Tibial nerve (tissue), 4 donors: ENCODE results near the gene CYP1A1. TPM values are rescaled to one million over a fixed set of nuclear protein-coding genes. Genes with fewer than 3 reads are reported as not detected.
A peak's percentile ranks its signal among the peaks of the same experiment; 100 is the strongest.

Experiments used
- DNase-seq, 2 donors: peaks; one replicate each; pipeline ENCODE4 v3.0.0-alpha.2; 2019; ENCODE audit warnings: low spot score in 2 of 2
- H3K27ac ChIP-seq, 4 donors: fragments of 200-600 bp; sonication (generic) in 3 of 4; one replicate each; pipeline ENCODE4 v1.5.1; 2017 to 2019; ENCODE audit warnings: mild to moderate bottlenecking in 1 of 4
- H3K27me3 ChIP-seq, 2 donors: fragments of 200-600 bp; sonication (generic) in 1 of 2; one replicate each; pipeline versions ENCODE4 v1.5.1 to v1.6.0; 2017 to 2019
- H3K36me3 ChIP-seq, 3 donors: fragments of 200-600 bp; sonication (generic); one replicate each; pipeline ENCODE4 v1.5.1; 2018 to 2019
- H3K4me1 ChIP-seq, 4 donors: fragments of 200-600 bp; sonication (generic) in 3 of 4; one replicate each; pipeline ENCODE4 v1.5.1; 2017 to 2019
- H3K4me3 ChIP-seq, 4 donors: fragments of 200-600 bp; sonication (generic) in 3 of 4; one replicate each; pipeline ENCODE4 v1.5.1; 2017 to 2019; ENCODE audit warnings: mild to moderate bottlenecking in 1 of 4, moderate library complexity in 1 of 4
- H3K9me3 ChIP-seq, 4 donors: fragments of 200-600 bp; sonication (generic) in 3 of 4; one replicate each; pipeline ENCODE4 v1.5.1; 2017 to 2019
- CTCF ChIP-seq, 5 experiments: fragments of 200-600 bp in 3 of 5; fragments of 450-650 bp in 2 of 5; sonication (generic) in 3 of 5; IDR thresholded peaks; one replicate each; pipeline ENCODE4 v1.5.1; 2016 to 2019; ENCODE audit warnings: antibody characterized with exemption in 5 of 5, mild to moderate bottlenecking in 3 of 5, moderate library complexity in 2 of 5
- EP300 ChIP-seq, 2 donors: sonication (generic); formaldehyde crosslinking; IDR thresholded peaks; one replicate each; pipeline ENCODE4 v1.6.1; 2017; ENCODE audit warnings: antibody characterized with exemption in 2 of 2, mild to moderate bottlenecking in 1 of 2
- POLR2A ChIP-seq, 2 donors: fragments of 450-650 bp; IDR thresholded peaks; one replicate each; pipeline ENCODE4 v1.6.1; 2017; ENCODE audit warnings: antibody characterized with exemption in 2 of 2, mild to moderate bottlenecking in 2 of 2, moderate library complexity in 2 of 2
- WGBS, 2 donors: methylation state at CpG; one replicate each; pipeline ENCODE4 v1.1.5; 2018; 5-methylcytosine and 5-hydroxymethylcytosine counted together
- total RNA-seq, 4 donors: library from RNA; depleted of rRNA; stranded (reverse); fragments of >200 nt; gene quantifications; one replicate each; pipeline ENCODE4 v1.1.0, GENCODE V29; 2016

CYP1A1 gene
- total RNA-seq, 4 donors from 2014 or later, result 0.44 to 5.1 (median 2.9) TPM

- Histone ChIP-seq H3K27ac (no peak overlapping the region), H3K27me3 (peaks cover 0 to 7% of the 10 kb centered on the region in 2 donors), H3K4me1 (peaks cover 0 to 32% (median 16%) of the 10 kb centered on the region in 4 donors), H3K9me3 (no peaks in the 10 kb centered on the region), H3K36me3 (no peaks in the 10 kb centered on the region), H3K4me3 (no peak overlapping the region)
- TF ChIP-seq CTCF (IDR thresholded peaks at IDR 0.05) (no peak), EP300 (IDR thresholded peaks at IDR 0.05) (no peak), POLR2A (IDR thresholded peaks at IDR 0.05) (no peak)
- DNase-seq, result no peak
- WGBS, 2 donors, result 60 to 67% methylated on average over 7 of the region's 7 CpGs
These were observed 44.2 kb upstream of the CYP1A1 start for GRCh38 chr15:74769463-74770025.

DNA sequence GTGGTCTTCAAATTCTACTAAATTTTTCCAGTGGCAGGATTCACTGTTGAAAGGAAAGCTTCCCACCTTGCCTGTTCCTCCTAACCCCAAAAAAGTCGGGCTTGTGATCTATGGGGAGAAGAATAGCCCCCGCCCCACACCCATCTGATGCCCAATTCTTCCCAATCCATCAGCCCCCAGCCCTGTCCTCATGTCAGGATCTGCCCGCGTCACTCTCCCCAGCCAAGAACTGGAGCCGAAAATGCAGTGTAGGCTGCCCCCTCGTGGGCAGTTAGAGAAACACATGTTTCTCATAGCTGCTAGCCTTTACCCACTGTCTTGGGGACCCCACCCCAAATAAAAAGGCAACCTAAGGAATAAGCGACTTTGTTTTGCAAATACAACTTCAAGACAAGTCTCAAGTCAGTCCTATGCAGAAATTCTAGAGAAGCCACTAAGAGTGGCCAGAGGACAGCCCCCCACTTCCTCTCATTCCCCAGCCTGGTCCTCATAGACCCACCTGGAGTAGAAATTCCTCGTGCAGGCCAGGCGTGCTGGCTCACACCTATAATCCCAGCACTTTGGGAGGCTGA is 43.5 kb upstream of the CYP1A1 start:
- Histone ChIP-seq H3K27me3 (peaks cover 0 to 7% of the 10 kb centered on the region in 2 donors), H3K36me3 (no peaks in the 10 kb centered on the region), H3K4me1 (peaks cover 0 to 27% (median 10%) of the 10 kb centered on the region in 4 donors), H3K27ac (no peak overlapping the region), H3K4me3 (peak overlapping the region in 1 of 4 donors; percentile 19), H3K9me3 (no peaks in the 10 kb centered on the region)
- 2 to 4% methylated on average over 9 of the region's 9 CpGs for WGBS, 2 donors
- DNase-seq, result peak; percentile 37 to 53
- TF ChIP-seq CTCF (IDR thresholded peaks at IDR 0.05) (peak; percentile 73 to 91 (median 83)), POLR2A (IDR thresholded peaks at IDR 0.05) (no peak), EP300 (IDR thresholded peaks at IDR 0.05) (no peak)

- no peaks in the 10 kb centered on the region for H3K36me3 ChIP-seq
- peak overlapping the region in 1 of 4 donors; percentile 19 for H3K4me3 ChIP-seq
- 29 to 30% methylated on average over 15 of the region's 15 CpGs for WGBS, 2 donors
- TF ChIP-seq POLR2A (IDR thresholded peaks at IDR 0.05) (no peak), CTCF (IDR thresholded peaks at IDR 0.05) (no peak), EP300 (IDR thresholded peaks at IDR 0.05) (no peak)
- no peaks in the 10 kb centered on the region for H3K9me3 ChIP-seq
- H3K27ac ChIP-seq, result no peak overlapping the region
- peaks cover 0 to 23% (median 7%) of the 10 kb centered on the region in 4 donors for H3K4me1 ChIP-seq
- no peak for DNase-seq
- H3K27me3 ChIP-seq, result peaks cover 0 to 7% of the 10 kb centered on the region in 2 donors
These were observed 42.9 kb upstream of the CYP1A1 start for GRCh38 chr15:74768099-74768770.

DNA sequence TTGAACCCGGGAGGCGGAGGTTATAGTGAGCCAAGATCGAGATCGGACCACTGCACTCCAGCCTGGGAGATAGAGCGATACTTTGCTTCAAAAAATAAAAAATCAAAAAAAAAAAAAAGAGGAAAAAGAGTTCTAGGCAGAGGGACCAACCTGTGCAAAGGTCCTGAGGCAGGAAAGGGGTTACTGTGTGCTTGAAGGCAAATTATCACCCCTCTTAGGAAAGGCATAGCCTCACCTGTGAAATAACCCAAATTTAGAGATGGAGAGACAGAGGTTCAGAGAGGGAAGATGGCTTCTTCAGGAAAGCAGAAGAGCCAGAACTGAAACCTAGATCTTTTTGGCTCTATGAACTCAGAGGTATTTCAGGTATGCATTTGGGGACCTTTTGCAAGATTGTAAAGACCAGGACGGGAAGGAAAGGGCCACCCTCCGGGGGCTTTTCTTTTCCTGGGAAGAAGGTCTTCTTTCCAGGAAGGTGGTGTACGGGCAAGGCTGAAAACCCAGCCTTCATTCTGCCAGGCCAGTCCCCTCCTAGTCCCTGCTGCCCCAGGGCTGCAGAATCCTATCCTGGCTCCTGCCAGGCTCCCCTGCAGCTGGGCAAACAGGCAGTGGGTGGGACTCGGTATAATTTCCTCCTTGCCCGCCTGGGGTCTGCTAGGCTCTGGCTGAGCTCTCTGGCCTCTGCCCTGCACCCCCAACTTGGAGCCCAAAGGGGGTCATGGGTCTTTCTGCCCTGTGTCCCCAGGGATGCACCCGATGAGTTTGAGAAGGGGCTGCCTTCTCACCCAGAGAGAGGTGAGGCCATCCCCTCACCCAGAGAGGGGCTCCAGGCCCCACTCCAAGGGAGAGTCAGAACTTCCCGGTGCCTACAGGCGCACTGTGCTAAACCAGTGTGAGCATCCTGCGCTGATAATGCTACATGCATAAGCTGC is 42.1 kb upstream of the CYP1A1 start:
- TF ChIP-seq CTCF (IDR thresholded peaks at IDR 0.05) (no peak), POLR2A (IDR thresholded peaks at IDR 0.05) (no peak), EP300 (IDR thresholded peaks at IDR 0.05) (no peak)
- no peaks in the 10 kb centered on the region for H3K36me3 ChIP-seq
- peaks cover 0 to 21% (median 6%) of the 10 kb centered on the region in 4 donors for H3K4me1 ChIP-seq
- WGBS, 2 donors, result 78 to 80% methylated on average over 13 to 14 of the region's 14 CpGs
- no peaks in the 10 kb centered on the region for H3K9me3 ChIP-seq
- peaks cover 0 to 14% of the 10 kb centered on the region in 2 donors for H3K27me3 ChIP-seq
- no peak overlapping the region for H3K27ac ChIP-seq
- H3K4me3 ChIP-seq, result no peak overlapping the region
- DNase-seq, result no peak
